Activated CD4-positive, alpha-beta memory T cell treated with anti-CD3 and anti-CD28 coated beads, Interleukin-2, amount 10 ng/mL, durations not matched to agents 7 days and 5 days (primary cell): Measurements from ENCODE around the gene B4GALT6. TPM values are rescaled to one million over a fixed set of nuclear protein-coding genes. Genes with fewer than 3 reads are reported as not detected.
A peak's percentile ranks its signal among the peaks of the same experiment; 100 is the strongest.

Source experiments
- CTCF ChIA-PET: fragments of 350-600 bp; sonication (Branson Sonifier 250); formaldehyde crosslinking; loops from one replicate; lab custom pipeline; 2021; ENCODE audit warnings: antibody characterized with exemption, inconsistent platforms; lab: Charles Lee
- POLR2A ChIA-PET: fragments of 350-600 bp; sonication (Branson Sonifier 250); formaldehyde crosslinking; loops from one replicate; lab custom pipeline; 2021; ENCODE audit warnings: antibody characterized with exemption; lab: Charles Lee
- DNase-seq: peaks from one replicate; pipeline ENCODE4 v3.0.0-alpha.2; 2020
- H3K27ac Mint-ChIP-seq: one replicate; pipeline ENCODE4 v1.8.0; 2021; ENCODE audit warnings: mild to moderate bottlenecking, mixed read lengths
- H3K27me3 Mint-ChIP-seq: one replicate; pipeline ENCODE4 v1.8.0; 2021; ENCODE audit warnings: mixed read lengths
- H3K36me3 Mint-ChIP-seq: one replicate; pipeline ENCODE4 v1.8.0; 2021; ENCODE audit warnings: low read depth, mixed read lengths
- H3K4me1 Mint-ChIP-seq: one replicate; pipeline ENCODE4 v1.8.0; 2021; ENCODE audit warnings: mixed read lengths
- H3K4me3 Mint-ChIP-seq: one replicate; pipeline ENCODE4 v1.8.0; 2021; ENCODE audit warnings: mild to moderate bottlenecking, mixed read lengths
- H3K9me3 Mint-ChIP-seq: one replicate; pipeline ENCODE4 v1.8.0; 2021; ENCODE audit warnings: mixed read lengths
- total RNA-seq, 2 experiments: library from RNA; stranded (reverse); gene quantifications; one replicate each; pipeline ENCODE4 v1.2.3, GENCODE V29; 2021

Gene B4GALT6
- total RNA-seq, 2 experiments from 2014 or later = 0.91 to 1.2 TPM

DNA sequence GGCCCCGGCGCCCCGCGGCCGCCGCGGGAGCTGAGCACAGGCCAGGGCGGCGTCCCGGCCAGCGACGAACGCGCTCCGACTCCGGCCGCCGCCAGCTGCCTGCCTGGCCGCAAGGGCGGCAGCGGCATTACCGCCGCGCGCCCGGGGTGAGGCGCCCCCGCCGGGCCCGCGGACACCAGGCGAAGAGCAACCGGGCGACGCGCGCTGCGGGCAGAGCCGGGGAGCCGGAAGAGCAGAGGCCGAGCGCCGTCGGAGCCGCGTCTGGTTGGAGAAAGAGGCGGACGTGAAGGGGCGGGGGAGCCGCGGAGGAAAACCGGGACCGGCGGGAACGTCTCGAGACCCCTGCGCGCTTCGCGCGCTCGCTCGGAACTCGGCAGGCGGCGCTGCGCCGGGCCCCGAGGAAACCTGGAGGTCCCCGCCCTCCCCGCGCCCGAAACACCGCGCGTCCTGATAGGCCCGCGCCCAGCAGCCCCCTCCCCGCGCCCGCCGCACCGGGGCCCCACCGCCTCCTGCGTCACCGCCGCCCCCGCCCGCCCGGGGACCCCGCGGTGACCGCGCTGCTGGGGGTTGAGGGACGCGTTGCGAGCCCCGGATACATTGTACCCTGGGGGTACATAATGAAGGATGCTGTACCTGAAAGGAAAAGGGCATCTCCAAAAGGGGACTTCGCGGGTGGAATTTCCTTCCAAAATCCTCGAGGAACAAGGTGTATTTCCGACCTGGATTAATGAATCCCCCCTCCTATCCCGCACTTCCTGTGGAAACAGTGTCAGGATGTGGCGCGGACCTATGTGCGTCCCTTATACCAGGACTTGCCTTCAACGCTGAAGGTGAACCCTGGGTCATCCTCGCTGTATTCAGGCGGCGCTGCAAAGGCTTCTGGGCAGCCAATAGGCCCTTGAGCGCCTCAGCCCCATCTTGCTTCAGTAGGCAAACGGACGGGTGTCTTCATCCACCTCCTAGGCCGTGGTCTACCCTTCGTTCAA lies 1.0 kb upstream of the B4GALT6 start:
- peak; percentile 56 for DNase-seq
- Mint-ChIP-seq H3K27ac (peak overlapping the region; percentile 48), H3K27me3 (peaks cover 47% of the 10 kb centered on the region), H3K4me3 (peak overlapping the region; percentile 79), H3K4me1 (peaks cover 14% of the 10 kb centered on the region), H3K36me3 (no peaks in the 10 kb centered on the region), H3K9me3 (no peaks in the 10 kb centered on the region)
- POLR2A ChIA-PET = interaction anchor here (1.2 to 1.6 kb wide), 2 partner anchors 10 to 27 kb away, joined by 3 read pairs; no protein-coding TSS in a partner anchor
- CTCF ChIA-PET = no interaction called here

DNA sequence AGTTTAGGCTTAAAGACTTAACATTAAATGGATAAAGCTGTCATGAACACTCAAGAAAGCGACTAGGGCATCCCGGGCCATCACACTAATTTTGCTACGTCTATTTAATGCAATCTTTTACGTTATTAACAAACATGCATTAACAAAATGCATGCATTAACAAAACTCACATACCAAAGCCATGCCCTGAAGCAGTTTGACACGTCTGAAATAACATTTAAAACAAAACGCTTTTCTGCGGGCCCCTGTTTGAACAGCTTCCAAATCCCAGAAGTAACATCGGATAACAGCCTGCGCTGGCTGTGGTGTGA lies 458 bp downstream of the B4GALT6 start:
- Mint-ChIP-seq H3K36me3 (no peaks in the 10 kb centered on the region), H3K27me3 (peaks cover 55% of the 10 kb centered on the region), H3K9me3 (no peaks in the 10 kb centered on the region), H3K27ac (no peak overlapping the region), H3K4me3 (peak overlapping the region; percentile 72), H3K4me1 (peaks cover 14% of the 10 kb centered on the region)
- ChIA-PET CTCF (no interaction called here), POLR2A (interaction anchor here (1.6 kb wide), 1 partner anchor 12 kb away, joined by 3 read pairs; no protein-coding TSS in a partner anchor)
- DNase-seq = no peak

DNA sequence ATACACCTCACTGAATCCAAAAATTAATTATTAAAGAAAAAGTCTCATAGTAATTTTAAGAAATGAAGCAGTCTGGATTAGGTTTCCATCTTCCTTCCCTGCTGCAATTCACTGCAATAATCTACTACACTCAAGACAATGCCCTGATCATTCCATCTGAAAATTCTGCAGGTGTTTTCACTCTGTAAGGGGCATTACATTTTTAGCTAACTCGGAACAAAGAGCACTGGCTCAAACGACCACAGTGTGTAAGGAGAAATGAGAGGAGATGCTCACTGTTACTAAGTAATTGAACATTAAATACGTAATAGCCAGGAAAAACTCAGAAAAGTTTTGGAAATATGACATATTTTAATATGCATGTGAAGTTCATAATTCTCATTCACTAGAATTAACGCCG lies 1.3 kb downstream of the B4GALT6 start:
- no peaks in the 10 kb centered on the region for H3K9me3 Mint-ChIP-seq
- ChIA-PET POLR2A (no interaction called here), CTCF (no interaction called here)
- no peak overlapping the region for H3K27ac Mint-ChIP-seq
- peaks cover 14% of the 10 kb centered on the region for H3K4me1 Mint-ChIP-seq
- no peaks in the 10 kb centered on the region for H3K36me3 Mint-ChIP-seq
- H3K4me3 Mint-ChIP-seq = no peak overlapping the region
- H3K27me3 Mint-ChIP-seq = peaks cover 59% of the 10 kb centered on the region
- no peak for DNase-seq

DNA sequence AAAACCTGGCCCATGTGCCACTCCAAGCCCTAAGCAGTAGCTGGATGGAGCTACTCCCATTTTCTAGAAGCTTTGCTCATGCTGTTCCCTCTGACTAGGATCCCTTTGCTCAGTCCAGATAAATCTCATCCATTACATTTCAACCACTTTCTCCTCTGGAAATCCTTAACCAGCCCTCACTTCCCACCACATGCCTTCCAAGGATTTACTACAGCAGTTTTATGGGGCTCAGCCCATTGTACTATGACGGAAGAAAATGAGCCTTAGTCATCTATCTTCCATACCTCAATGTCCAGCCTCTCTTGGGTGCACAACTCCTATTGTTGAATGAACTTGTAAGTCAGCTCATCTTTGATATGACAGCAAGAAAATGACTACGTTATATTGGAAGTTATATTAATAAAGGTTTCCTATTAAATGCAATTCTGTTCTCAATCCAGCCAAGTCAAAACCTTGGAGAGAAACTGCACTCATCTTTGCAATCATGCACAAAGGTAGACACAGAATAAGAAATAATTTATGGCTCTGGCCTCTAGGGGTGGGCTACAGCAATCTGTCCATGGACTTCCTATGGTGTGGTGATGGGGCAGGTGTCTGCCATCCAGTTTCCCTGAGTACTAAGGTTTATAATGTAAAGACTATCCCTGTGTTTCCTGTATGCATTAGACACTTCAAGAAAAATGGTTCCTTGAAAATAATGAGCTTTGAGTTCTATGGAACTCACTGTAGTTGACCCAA lies 3.4 kb downstream of the B4GALT6 start:
- H3K27me3 Mint-ChIP-seq = peaks cover 53% of the 10 kb centered on the region
- H3K9me3 Mint-ChIP-seq = no peaks in the 10 kb centered on the region
- peaks cover 11% of the 10 kb centered on the region for H3K4me1 Mint-ChIP-seq
- H3K4me3 Mint-ChIP-seq = no peak overlapping the region
- CTCF ChIA-PET = interaction anchor here (1.4 kb wide), 1 partner anchor 22 kb away, joined by 3 read pairs; no protein-coding TSS in a partner anchor
- H3K36me3 Mint-ChIP-seq = no peaks in the 10 kb centered on the region
- no peak for DNase-seq
- no peak overlapping the region for H3K27ac Mint-ChIP-seq
- POLR2A ChIA-PET = no interaction called here

DNA sequence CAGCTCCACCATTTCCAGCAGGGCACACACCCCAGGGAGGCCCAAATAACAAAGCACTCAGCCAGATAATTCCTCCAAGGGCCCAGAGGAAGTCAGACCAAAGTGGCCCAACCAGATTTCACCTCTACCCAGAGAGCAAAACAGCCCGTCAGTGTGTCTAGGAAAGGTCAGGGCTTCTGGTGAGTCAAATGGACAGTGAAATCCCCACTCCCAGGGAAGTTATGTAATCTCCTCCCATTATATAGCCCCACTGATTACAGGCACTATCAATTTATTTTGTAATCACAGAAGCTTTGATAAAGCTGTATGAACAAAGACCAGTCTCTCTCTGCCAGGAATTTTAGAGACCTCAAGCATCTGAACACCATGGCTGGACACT lies 4.0 kb downstream of the B4GALT6 start:
- Mint-ChIP-seq H3K27me3 (peaks cover 52% of the 10 kb centered on the region), H3K4me1 (peaks cover 7% of the 10 kb centered on the region), H3K36me3 (no peaks in the 10 kb centered on the region), H3K27ac (no peak overlapping the region), H3K4me3 (no peak overlapping the region), H3K9me3 (no peaks in the 10 kb centered on the region)
- DNase-seq = no peak
- ChIA-PET CTCF (no interaction called here), POLR2A (no interaction called here)

DNA sequence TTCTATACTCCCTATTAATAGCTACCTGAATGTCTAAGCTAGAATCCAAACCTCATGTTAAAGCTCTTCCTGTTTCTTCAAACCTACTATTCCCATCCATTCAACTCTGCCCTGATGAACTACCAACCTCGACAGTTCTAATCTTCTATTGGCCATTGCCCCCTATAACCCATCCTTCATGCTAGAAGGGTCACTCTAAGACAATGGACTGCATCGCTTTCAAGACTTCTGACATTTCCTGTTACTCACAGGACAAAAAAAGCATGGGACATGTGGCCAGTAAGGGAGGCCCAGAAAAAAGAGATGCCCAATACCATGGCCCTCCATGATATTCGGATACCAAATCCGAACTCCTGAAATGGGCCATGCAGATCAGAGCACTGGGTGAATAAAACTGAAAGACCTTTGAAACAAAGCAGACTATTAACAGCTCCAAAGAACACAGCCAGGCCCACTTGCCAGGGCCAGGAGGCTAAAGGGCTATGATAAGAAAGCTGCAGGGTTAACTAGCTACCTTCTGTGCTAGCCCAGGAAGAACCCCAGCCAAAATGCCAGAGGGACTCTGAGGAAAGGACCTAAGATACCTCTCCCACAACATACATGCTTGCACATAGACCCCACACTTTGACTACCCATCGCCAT lies 4.5 kb downstream of the B4GALT6 start:
- POLR2A ChIA-PET = no interaction called here
- H3K4me3 Mint-ChIP-seq = no peak overlapping the region
- H3K27ac Mint-ChIP-seq = no peak overlapping the region
- no peaks in the 10 kb centered on the region for H3K36me3 Mint-ChIP-seq
- CTCF ChIA-PET = interaction anchor here (1.1 kb wide), 1 partner anchor 21 kb away, joined by 3 read pairs; no protein-coding TSS in a partner anchor
- H3K9me3 Mint-ChIP-seq = no peaks in the 10 kb centered on the region
- H3K4me1 Mint-ChIP-seq = peaks cover 7% of the 10 kb centered on the region
- peaks cover 56% of the 10 kb centered on the region for H3K27me3 Mint-ChIP-seq
- no peak for DNase-seq

DNA sequence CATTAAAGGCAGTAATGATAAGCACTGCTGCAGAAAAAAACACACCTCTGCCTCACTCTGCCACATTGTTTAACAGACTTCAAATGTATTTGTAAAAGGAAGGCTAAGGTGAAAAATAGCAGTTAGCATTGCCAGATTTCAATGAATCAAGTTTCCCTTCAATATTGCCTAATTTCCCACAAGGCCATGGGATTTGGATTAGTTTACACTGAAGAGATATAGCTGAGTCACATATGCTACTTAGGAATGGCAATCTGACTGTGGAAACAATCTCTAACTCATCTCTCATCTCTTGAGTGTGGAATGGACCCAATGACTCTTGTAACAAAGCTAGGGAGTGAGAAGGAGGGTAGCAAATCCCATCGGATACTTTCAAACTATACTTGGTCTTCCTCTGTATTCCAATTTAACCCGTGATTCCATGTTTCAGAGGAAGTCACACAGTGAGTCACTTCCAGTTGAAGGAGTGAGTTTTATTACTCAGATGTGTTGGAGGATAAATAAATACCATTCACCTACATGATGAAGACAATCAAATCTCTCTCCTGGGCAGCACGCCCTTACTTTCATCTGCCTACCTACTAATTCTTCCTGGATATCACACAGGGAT lies 5.1 kb downstream of the B4GALT6 start:
- Mint-ChIP-seq H3K27ac (no peak overlapping the region), H3K9me3 (no peaks in the 10 kb centered on the region), H3K4me3 (no peak overlapping the region), H3K4me1 (peaks cover 5% of the 10 kb centered on the region), H3K36me3 (no peaks in the 10 kb centered on the region), H3K27me3 (peaks cover 56% of the 10 kb centered on the region)
- POLR2A ChIA-PET = no interaction called here
- DNase-seq = no peak
- CTCF ChIA-PET = interaction anchor here (1.1 kb wide), 1 partner anchor 21 kb away, joined by 3 read pairs; no protein-coding TSS in a partner anchor

DNA sequence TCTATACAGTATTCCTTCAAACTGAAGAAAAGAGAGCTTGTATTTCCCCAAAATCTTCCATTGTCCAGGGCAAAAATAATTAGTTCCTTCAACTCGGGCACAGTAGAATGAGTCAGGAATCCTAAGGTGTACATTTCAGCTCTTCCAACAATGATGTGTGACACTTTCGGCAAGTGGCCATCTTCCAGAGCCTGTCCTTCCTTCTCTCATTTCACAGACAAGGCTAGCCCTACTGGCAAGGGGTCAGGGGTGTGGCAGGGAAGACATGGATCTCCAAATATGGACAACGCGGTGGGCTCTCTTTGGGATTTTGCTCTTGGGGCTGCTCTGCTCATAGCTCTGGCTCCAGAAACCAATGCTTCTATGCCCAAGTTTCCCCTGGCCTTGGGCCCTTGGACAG lies 6.0 kb downstream of the B4GALT6 start:
- Mint-ChIP-seq H3K4me1 (no peaks in the 10 kb centered on the region), H3K36me3 (no peaks in the 10 kb centered on the region), H3K4me3 (no peak overlapping the region), H3K9me3 (no peaks in the 10 kb centered on the region), H3K27ac (no peak overlapping the region), H3K27me3 (peaks cover 48% of the 10 kb centered on the region)
- ChIA-PET CTCF (no interaction called here), POLR2A (no interaction called here)
- DNase-seq = no peak

DNA sequence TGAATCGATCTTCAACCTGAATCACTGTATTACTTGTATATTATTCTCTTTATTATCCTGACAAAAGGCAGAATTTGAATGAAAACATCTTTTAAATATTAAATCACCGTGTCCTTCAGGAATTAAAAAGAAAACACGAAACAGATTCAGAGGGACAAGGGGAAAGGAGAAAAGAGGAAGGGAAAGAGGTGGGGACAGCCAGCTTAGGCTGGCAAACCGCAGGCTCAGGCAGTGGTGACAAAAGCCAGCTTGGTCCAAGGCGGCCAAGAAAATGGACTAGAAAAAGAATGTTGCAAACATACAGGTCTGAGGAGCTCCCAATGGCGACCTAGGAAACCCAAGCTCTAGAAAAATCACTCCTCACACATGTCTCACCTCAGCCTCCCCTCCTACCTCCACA lies 6.8 kb downstream of the B4GALT6 start:
- Mint-ChIP-seq H3K36me3 (no peaks in the 10 kb centered on the region), H3K27ac (no peak overlapping the region), H3K9me3 (no peaks in the 10 kb centered on the region), H3K4me1 (no peaks in the 10 kb centered on the region), H3K27me3 (peaks cover 39% of the 10 kb centered on the region), H3K4me3 (no peak overlapping the region)
- ChIA-PET CTCF (no interaction called here), POLR2A (no interaction called here)
- DNase-seq = no peak

DNA sequence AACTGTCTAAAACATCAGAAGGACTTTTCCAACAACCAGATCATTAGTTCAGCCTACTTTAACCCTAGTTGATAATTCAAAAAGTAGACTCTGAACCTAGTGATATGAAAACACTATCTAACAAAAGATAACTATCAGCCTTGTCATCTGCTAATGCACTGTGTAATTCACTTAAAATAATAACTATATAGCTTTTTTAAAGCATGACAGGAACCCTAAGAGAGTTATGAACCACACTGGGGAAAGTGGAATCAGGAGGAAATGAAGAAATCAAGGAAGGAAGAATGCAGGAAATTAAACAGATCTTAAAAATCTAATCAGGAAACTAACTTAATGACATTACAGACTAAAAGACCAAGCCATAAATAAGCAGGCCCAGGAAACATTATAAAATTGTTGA lies 9.0 kb downstream of the B4GALT6 start:
- POLR2A ChIA-PET = no interaction called here
- Mint-ChIP-seq H3K4me1 (no peaks in the 10 kb centered on the region), H3K4me3 (no peak overlapping the region), H3K27me3 (peaks cover 19% of the 10 kb centered on the region), H3K9me3 (no peaks in the 10 kb centered on the region), H3K27ac (no peak overlapping the region), H3K36me3 (no peaks in the 10 kb centered on the region)
- CTCF ChIA-PET = no interaction called here
- no peak for DNase-seq

DNA sequence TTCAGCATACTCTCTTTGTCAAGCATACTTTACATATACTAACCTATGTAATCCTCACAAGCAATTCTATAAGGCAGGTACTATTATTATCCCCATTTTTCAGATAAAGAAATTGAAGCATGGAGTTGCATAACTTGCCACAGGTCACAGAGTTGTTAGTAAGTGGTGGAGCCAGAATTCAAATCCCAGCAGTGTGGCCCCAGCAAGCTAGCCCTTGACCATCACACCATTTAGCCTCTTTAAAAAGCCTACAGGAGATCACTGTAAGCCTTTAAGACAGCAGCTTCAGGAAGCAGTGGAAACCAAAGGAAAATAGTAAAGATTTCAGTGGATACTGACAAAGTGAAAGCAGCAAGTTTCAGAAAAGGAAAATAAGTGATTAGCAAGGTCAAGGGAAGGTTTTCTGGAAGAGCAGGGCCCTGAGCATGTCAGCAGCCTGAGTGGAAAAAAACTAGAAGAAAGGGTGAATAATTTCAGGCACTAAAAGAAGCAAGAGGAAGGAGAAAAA lies 11.7 kb downstream of the B4GALT6 start:
- ChIA-PET POLR2A (no interaction called here), CTCF (no interaction called here)
- DNase-seq = no peak
- Mint-ChIP-seq H3K27ac (no peak overlapping the region), H3K36me3 (no peaks in the 10 kb centered on the region), H3K4me3 (no peak overlapping the region), H3K4me1 (no peaks in the 10 kb centered on the region), H3K27me3 (peaks cover 7% of the 10 kb centered on the region), H3K9me3 (no peaks in the 10 kb centered on the region)

DNA sequence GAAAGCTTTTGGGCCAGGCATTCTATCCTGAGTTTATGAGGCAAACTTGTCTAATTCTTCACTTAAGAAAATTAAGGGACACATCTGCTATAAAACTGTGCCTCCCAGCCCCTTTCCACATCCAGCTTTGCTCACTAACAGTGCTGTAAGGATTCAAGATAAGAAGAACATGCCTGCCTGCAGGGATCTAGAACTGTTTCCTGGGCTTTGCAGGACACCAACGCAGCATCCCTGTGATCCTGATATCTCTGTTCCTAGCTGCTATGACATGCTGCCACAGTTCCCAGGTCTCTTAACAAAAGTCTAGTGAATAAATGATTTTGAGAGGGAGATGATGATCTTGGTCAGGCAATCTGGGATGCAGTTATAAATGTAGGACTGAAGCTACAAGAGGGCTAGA lies 12.4 kb downstream of the B4GALT6 start:
- Mint-ChIP-seq H3K9me3 (no peaks in the 10 kb centered on the region), H3K36me3 (no peaks in the 10 kb centered on the region), H3K4me1 (no peaks in the 10 kb centered on the region), H3K27ac (no peak overlapping the region), H3K4me3 (no peak overlapping the region), H3K27me3 (peaks cover 7% of the 10 kb centered on the region)
- CTCF ChIA-PET = no interaction called here
- DNase-seq = no peak
- POLR2A ChIA-PET = no interaction called here
